Cerebellar cortex (tissue), 1 donor: ENCODE data around the gene BCORL1.

Experiments
- DNase-seq: peaks from one replicate; pipeline ENCODE4 v3.0.0-alpha.2; 2015; ENCODE audit warnings: low spot score

BCORL1 gene

GRCh38 chrX:129982300-129983251, at the start of gene BCORL1:
BCORL1 (plus strand) TSS chrX:129982635; CDS start chrX:130005232, 22,597 bp downstream.
- DNase-seq, result peak; percentile 92

- DNase-seq, result no peak
Measured at GRCh38 chrX:129932821-129933321, 49.6 kb upstream of the BCORL1 start.

GRCh38 chrX:129933700-129934099, 48.7 kb upstream of the BCORL1 start:
- DNase-seq, result no peak

GRCh38 chrX:129934461-129934860, 48.0 kb upstream of the BCORL1 start:
- no peak for DNase-seq

- no peak for DNase-seq
Measured at GRCh38 chrX:129934952-129935351, 47.5 kb upstream of the BCORL1 start.

GRCh38 chrX:129938081-129938480, 44.4 kb upstream of the BCORL1 start:
- no peak for DNase-seq

GRCh38 chrX:129939986-129940385, 42.4 kb upstream of the BCORL1 start:
- DNase-seq, result no peak

- no peak for DNase-seq
Measured at GRCh38 chrX:129940721-129941120, 41.7 kb upstream of the BCORL1 start.

- DNase-seq, result no peak
Measured at GRCh38 chrX:129945131-129945530, 37.3 kb upstream of the BCORL1 start.

GRCh38 chrX:129953334-129953648, 29.1 kb upstream of the BCORL1 start:
- no peak for DNase-seq

GRCh38 chrX:129953881-129954280, 28.6 kb upstream of the BCORL1 start:
- no peak for DNase-seq

- no peak for DNase-seq
Measured at GRCh38 chrX:129954804-129955203, 27.6 kb upstream of the BCORL1 start.

- no peak for DNase-seq
Measured at GRCh38 chrX:129955682-129956081, 26.8 kb upstream of the BCORL1 start.

GRCh38 chrX:129956145-129956544, 26.3 kb upstream of the BCORL1 start:
- DNase-seq, result no peak

- no peak for DNase-seq
Measured at GRCh38 chrX:129956765-129957164, 25.7 kb upstream of the BCORL1 start.

- DNase-seq, result no peak
Measured at GRCh38 chrX:129957241-129958082, 25.0 kb upstream of the BCORL1 start.

- DNase-seq, result no peak
Measured at GRCh38 chrX:129958083-129958465, 24.4 kb upstream of the BCORL1 start.

GRCh38 chrX:129958814-129959492, 23.5 kb upstream of the BCORL1 start:
- no peak for DNase-seq

- no peak for DNase-seq
Measured at GRCh38 chrX:129959493-129959832, 23.0 kb upstream of the BCORL1 start.

GRCh38 chrX:129961180-129962083, 21.0 kb upstream of the BCORL1 start:
- DNase-seq, result peak; percentile 61

- no peak for DNase-seq
Measured at GRCh38 chrX:129963729-129964128, 18.7 kb upstream of the BCORL1 start.
